Jurkat, Clone E6-1 (cell line): ENCODE measurements around the gene CRB1. TPM values are rescaled to one million over a fixed set of nuclear protein-coding genes. Genes with fewer than 3 reads are reported as not detected.
A peak's percentile ranks its signal among the peaks of the same experiment; 100 is the strongest.

ENCODE experiments used
- DNase-seq: peaks from one replicate; pipeline ENCODE4 v3.0.0-alpha.2; 2011; ENCODE audit warnings: low read depth, low spot score
- H3K4me3 ChIP-seq: 2 replicates; pipeline ENCODE4 v1.5.1; 2011; ENCODE audit warnings: mild to moderate bottlenecking, low read length, control low read depth, moderate library complexity
- polyA plus RNA-seq: library from polyadenylated mRNA; unstranded; fragments of >200 nt; gene quantifications from one replicate; pipeline ENCODE4 v1.2.1, GENCODE V29; 2012; ENCODE audit warnings: missing spikeins; ENCODE audit not compliant: insufficient read length, insufficient read depth

Gene CRB1
- polyA plus RNA-seq = not detected

GRCh38 chr1:197268012-197268411, at the start of gene CRB1:
Gene CRB1, plus strand, starts transcription at chr1:197268252. Its CDS starts 161 bp downstream, at chr1:197268413.
- DNase-seq = no peak
- H3K4me3 ChIP-seq = no peak within 1 kb of the TSS

GRCh38 chr1:197218857-197219256, 49.2 kb upstream of the CRB1 start:
- DNase-seq = no peak

GRCh38 chr1:197222025-197222685, 45.9 kb upstream of the CRB1 start:
- no peak overlapping the region for H3K4me3 ChIP-seq
- no peak for DNase-seq

More at GRCh38 chr1:197218857-197219256, 49.2 kb upstream of the CRB1 start:
- H3K4me3 ChIP-seq = no peak overlapping the region

GRCh38 chr1:197222780-197223179, 45.3 kb upstream of the CRB1 start:
- no peak overlapping the region for H3K4me3 ChIP-seq
- DNase-seq = no peak

DNA sequence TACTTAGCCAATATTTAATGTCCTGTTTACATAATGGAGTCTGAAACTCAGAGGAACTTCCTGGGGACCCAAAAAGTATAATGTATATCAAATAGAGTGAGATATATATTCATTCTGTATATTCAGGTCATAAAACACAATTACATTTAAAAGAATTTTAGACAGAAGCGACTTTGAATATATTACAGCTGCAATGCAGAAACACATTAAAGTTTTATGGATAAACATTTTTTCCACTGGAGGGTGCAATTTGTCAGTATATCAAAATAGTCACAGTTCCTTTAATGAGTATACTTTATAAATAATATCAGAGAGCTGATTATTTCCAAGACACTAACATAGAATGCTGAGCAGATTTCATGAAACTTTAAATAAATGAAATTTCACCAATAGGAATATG, 43.9 kb upstream of the CRB1 start:
- DNase-seq = no peak
- H3K4me3 ChIP-seq = no peak overlapping the region

DNA sequence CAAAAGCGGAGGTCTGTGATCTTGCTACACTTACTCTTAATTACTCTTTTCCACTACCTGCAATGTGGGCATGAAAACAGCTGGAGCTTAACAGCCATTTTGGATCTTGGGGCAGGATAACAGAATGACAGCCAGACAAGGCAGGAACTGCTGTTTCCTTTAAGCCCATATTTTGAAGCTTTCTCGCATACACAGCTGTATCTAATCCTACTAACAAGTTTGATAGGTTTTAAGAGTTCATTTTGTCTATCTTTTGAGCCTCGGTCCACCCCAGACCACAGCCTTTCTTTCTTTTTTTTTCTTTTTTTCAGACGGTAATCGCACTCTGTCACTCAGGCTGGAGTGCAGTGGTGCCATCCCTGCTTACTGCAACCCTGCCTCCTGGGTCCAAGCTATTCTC, 42.4 kb upstream of the CRB1 start:
- H3K4me3 ChIP-seq = no peak overlapping the region
- DNase-seq = no peak

GRCh38 chr1:197234581-197234980, 33.5 kb upstream of the CRB1 start:
- DNase-seq = no peak

DNA sequence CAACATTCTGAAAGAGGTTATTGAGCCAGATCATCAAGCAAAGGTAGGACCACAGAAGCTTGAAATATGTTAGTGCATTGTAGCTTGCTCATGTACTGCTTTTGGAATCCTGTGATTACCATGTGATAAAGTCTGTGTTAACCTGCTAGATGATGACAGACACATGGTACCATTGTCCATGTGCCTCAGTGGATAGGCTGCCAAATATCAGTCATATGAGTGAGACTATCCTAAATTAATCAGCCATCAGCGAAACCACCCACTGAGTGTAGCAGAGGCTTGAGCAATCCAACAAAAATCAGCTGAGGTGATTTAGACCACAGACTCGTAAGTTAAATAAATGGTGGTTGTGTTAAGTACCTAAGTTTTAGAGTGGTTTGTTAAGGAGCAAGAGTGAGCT, 32.7 kb upstream of the CRB1 start:
- no peak overlapping the region for H3K4me3 ChIP-seq
- no peak for DNase-seq

More at GRCh38 chr1:197234581-197234980, 33.5 kb upstream of the CRB1 start:
- no peak overlapping the region for H3K4me3 ChIP-seq

GRCh38 chr1:197247465-197247864, 20.6 kb upstream of the CRB1 start:
- H3K4me3 ChIP-seq = no peak overlapping the region
- no peak for DNase-seq

DNA sequence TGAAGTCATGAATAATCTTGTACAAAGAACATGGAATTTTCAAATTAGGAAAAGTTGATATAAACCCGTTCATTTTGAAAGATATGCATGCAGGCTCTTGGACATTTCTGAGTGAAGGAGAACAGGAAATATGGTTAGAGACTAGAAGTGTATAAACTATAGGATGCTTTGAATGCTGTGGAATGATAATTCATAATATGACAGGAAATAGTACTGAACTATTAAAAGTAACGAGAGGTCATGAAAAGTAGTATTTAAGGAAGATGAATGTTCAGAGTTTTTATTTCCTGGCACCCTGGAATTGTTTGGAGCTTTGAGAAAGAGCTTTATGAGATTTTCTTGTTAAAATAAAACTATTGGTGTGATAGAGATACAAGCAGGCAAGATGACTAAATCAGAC, 18.7 kb upstream of the CRB1 start:
- DNase-seq = no peak
- no peak overlapping the region for H3K4me3 ChIP-seq

DNA sequence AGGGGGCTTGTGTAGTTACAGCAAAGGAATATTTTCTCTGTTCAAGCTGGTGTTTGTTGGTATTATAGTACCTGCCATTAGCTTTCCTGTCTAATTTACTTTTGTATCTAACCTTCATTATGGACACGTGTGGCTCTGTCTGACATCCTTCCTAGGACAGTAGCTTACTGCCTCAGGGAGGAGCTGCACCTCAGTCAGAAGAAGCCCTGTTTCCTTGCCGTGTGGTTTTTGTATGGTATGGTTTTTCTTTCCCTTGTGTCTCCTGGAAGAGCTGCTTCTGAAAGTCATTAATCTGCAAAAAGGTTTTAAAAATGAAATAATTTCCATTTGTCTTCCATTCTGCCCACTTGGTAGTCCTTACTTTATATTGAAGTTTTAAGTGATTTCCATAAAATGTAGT, 17.4 kb upstream of the CRB1 start:
- H3K4me3 ChIP-seq = no peak overlapping the region
- no peak for DNase-seq

DNA sequence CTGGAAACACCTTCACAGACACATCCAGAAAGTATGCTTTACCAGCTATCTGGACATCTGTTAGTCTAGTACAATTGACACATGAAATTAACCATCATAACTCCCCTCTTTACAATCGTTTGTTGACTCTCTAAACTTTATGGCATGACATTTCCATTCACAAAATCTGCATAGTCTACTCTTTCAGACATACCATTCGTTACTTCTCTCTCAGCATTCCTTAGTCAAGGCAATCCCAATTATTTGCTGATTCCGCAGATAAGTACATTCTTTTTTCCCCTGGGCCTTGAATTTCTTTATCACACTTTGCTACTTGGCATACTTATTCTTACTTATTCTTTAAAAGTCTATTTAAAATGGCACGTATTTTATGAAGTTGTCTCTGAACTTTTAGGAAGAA, 15.1 kb upstream of the CRB1 start:
- no peak for DNase-seq
- no peak overlapping the region for H3K4me3 ChIP-seq

DNA sequence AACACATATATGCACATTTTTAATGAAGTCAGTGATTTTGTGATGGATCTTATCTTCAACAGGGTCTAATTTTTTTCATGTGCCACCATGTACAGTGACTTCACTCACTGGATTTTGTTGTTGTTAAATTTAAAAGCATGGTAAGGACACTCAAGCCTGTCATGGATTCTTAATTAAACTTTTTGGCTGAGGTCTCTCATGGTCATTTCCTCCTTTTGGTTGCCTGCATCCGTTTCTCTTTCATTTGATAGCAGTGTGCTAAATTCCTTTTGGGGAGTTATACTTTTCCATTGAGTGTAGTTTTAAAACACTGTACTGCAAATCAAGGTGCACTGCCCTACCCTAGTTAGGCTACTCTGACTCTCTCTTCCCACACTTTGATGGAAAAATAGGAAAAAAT, 13.2 kb upstream of the CRB1 start:
- H3K4me3 ChIP-seq = no peak overlapping the region

GRCh38 chr1:197264936-197265567, 3.0 kb upstream of the CRB1 start:
- no peak for DNase-seq
- no peak overlapping the region for H3K4me3 ChIP-seq

More for the DNA sequence above, 13.2 kb upstream of the CRB1 start:
- DNase-seq = no peak

GRCh38 chr1:197269053-197269452, 1.0 kb downstream of the CRB1 start:
- DNase-seq = no peak
- H3K4me3 ChIP-seq = no peak overlapping the region

GRCh38 chr1:197272791-197273190, 4.7 kb downstream of the CRB1 start:
- H3K4me3 ChIP-seq = no peak overlapping the region
- DNase-seq = no peak

DNA sequence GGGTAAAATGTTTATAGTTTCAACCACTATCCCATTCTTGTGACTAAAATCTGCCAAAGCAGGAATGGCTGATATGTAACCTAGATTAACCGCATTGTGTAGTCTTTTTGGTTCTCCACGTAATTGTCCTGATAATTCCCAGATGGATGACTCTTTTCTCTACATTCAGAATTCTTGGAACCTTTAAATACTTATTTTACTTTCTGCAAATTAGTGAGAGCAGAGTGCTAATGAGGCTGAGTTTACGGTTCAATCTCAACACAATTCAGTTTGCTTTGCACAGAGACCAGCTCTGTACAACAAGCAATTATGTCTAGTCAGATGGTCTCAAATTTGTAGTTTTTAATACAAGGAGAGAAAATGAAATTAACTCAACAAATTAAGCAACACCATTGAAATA, 9.1 kb downstream of the CRB1 start:
- no peak overlapping the region for H3K4me3 ChIP-seq
- no peak for DNase-seq

- DNase-seq = no peak
- H3K4me3 ChIP-seq = no peak overlapping the region
Measured at GRCh38 chr1:197284325-197284724, 16.3 kb downstream of the CRB1 start.

DNA sequence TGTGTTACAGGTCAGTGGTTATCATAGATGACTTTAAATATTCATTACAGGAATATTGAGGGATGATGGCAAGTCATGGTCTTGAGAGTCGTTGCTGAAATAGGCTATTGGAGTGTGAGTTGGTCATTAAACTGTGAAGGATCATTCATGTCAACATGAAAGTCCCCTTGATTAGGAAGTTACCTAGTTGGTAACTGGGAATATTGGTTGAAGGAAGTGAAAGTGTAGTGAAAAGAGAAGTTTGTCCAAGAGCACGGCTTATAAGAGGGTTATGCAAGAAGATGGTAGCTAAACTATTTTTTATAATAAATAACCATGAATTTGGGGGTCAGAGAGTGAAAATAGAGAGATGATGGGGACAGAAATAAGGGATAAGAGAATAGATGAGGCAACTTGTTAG, 16.9 kb downstream of the CRB1 start:
- no peak for DNase-seq
- no peak overlapping the region for H3K4me3 ChIP-seq

- peak; percentile 24 for DNase-seq
- H3K4me3 ChIP-seq = no peak overlapping the region
Measured at GRCh38 chr1:197285526-197286205, 17.6 kb downstream of the CRB1 start.
